Sciatic nerve (tissue), 2 donors: ENCODE measurements around the gene UBR1. TPM values are rescaled to one million over a fixed set of nuclear protein-coding genes. Genes with fewer than 3 reads are reported as not detected.
"Not testable (repeated sequence)": the region's sequence is repeated elsewhere in the genome, so short reads cannot be mapped to it uniquely, and the experiment has no call there.

ENCODE experiments used
- ATAC-seq: fragments of 200-7000 bp; cut with Tn5 transposase; one replicate; pipeline ENCODE4 v1.9.1; 2020; ENCODE audit warnings: mild to moderate bottlenecking, moderate library complexity
- DNase-seq: peaks from one replicate; pipeline ENCODE4 v3.0.0-alpha.2; 2020; ENCODE audit warnings: low spot score
- intact Hi-C: fragments of 100-400 bp; cut with DNase I; formaldehyde crosslinking; loops from one replicate; pipeline ENCODE4 v1.14.2; 2022
- total RNA-seq: library from RNA; stranded (reverse); fragmentation: NEBNext Ultra II Directional; extraction: Animal tissue kit (Norgen Biotek cat#: 25700); gene quantifications from one replicate; pipeline ENCODE4 v1.2.1, GENCODE V29; 2021
- donor health status: DM: no; HTN: no; CAD: no.
- donor health status: DM: no; HTN: no; CAD: no.

Gene UBR1
- total RNA-seq, 1 donor from 2014 or later = 47.0 TPM

- intact Hi-C loops = no loop called here
- DNase-seq (no peak), ATAC-seq (no peak)
These were observed 34.4 kb downstream of the UBR1 start for GRCh38 chr15:43071451-43071850.

DNA sequence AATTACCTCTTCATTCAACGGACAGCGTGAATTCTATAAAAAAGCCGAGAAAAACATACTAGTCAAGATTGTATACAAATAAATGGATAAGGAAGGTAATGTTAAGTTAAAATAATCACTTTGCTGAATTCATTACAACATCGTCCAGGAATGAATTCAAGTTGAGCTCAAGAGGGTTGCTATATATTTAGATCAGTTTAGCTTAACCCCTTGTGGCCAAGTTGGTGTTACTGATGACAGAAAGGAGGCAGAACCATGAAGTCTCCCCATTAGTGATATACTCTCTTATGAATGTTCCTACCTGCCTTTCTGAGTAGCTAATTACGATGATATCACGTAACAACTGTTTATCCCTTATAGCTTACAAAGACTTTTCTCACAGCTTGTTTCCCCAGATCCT is 34.9 kb downstream of the UBR1 start:
- DNase-seq (no peak), ATAC-seq (no peak)
- intact Hi-C loops = no loop called here

DNA sequence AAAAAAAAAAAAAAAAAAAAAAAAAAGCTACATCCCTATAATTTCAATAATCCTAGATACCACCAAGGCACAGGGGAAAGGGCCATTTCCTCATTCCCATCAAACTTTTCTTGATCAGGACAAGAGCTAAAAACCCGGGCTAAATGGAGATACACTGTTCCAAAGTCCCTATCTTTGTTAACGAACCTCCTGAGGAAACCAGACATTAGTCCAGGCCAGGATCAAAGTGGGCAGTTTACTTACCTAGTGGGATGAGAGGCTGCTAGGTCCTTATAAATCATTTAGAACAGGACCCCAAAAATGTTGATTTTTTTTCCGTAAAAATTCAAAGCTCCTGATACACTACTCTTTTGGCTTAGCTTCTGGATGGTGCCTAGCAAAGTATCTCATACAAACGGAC is 35.6 kb downstream of the UBR1 start:
- DNase-seq = no peak
- intact Hi-C loops = no loop called here
- ATAC-seq = no peak

DNA sequence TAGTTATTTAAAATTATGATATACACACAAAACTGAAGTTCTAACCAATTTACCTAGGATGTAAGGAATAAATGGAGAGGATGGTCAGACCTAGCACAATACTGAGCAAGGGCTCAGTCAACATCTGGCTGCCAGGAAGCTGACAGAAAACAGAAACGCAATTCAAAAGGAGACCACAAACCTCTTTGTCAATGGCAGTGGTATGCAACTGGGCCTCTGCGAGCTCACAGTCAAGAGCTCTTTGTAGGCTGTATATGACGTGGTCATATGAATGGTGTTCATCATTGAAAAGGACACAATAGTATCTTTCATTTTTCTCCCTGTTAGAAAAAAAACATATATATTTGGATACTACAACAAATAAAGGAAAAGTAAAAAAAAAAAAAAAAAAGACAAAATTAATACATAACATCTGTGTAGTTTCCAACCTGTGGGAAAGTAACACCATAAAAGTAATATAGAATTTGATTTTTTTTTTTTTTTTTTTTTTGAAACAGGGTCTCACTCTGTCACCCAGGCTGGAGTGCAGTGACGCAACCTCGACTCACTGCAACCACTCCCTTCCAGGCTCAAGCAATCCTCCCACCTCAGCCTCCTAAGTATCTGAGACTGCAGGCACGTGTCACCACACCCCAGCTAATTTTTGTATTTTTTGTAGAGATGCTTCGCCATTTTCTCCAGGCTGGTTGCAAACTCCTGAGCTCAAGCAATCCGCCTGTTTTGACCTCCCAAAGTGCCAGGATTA is 37.9 kb downstream of the UBR1 start:
- DNase-seq (no peak), ATAC-seq (no peak)
- intact Hi-C loops = no loop called here

- intact Hi-C loops = no loop called here
- DNase-seq (no peak), ATAC-seq (no peak)
These were observed 49.1 kb downstream of the UBR1 start for GRCh38 chr15:43056696-43057095.

DNA sequence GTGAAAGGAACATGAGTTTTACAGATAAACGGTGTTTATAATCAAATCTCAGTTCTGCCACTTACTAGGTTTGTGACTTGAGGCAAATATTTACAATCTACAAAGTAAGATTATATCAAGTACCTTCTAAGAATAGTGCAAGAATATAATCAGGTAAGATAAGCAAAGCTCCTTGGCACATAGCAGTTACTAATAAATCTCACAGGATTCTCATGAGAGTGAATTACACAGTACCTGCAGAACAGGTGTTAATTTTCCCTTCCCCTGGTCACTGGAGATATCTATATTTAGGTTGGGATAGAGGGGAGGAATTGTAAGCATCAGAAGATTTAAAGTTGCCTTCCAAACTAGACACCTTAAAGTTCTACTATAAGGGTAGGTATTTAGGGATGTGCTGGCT is 53.0 kb downstream of the UBR1 start:
- DNase-seq (no peak), ATAC-seq (no peak)
- intact Hi-C loops = no loop called here

- intact Hi-C loops = no loop called here
- no peak for ATAC-seq
- no peak for DNase-seq
These were observed 56.9 kb downstream of the UBR1 start for GRCh38 chr15:43048935-43049334.

- DNase-seq (no peak), ATAC-seq (no peak)
- intact Hi-C loops = no loop called here
These were observed 59.4 kb downstream of the UBR1 start for GRCh38 chr15:43046484-43046883.

DNA sequence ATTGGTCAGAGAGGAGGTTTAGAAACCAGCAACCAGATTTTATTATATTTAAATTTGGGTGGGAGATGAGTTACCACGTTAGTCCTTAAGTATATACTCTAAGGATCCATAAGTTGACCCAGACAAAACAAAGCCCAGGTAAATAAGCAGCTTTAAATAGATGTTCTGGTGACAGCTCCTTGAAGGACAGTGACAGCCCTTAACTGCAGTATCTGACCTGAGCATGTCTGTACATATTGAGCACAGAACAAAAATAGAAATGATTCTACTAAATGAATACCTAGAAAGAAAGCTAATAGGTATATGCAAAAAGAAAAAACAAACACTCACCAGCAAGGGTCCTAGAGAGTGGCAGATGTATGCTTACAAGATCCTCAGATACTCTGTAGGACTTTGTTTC is 63.0 kb downstream of the UBR1 start:
- no peak for ATAC-seq
- no peak for DNase-seq
- intact Hi-C loops = no loop called here

- intact Hi-C loops, ATAC-seq, DNase-seq: not testable (repeated sequence)
These were observed 64.8 kb downstream of the UBR1 start for GRCh38 chr15:43041085-43041484.

DNA sequence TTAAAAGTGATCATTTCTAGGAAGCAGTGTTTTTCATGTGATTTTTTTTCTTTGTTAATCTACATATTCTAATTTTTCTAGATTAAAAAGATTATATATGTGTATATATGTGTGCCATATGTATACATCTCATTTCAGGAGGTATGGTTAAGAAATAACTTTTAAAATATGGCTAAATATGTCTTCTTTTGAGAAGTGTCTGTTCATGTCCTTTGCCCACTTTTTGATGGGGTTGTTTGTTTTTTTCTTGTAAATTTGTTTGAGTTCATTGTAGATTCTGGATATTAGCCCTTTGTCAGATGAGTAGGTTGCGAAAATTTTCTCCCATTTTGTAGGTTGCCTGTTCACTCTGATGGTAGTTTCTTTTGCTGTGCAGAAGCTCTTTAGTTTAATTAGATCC is 70.6 kb downstream of the UBR1 start:
- DNase-seq, intact Hi-C loops, ATAC-seq: not testable (repeated sequence)

DNA sequence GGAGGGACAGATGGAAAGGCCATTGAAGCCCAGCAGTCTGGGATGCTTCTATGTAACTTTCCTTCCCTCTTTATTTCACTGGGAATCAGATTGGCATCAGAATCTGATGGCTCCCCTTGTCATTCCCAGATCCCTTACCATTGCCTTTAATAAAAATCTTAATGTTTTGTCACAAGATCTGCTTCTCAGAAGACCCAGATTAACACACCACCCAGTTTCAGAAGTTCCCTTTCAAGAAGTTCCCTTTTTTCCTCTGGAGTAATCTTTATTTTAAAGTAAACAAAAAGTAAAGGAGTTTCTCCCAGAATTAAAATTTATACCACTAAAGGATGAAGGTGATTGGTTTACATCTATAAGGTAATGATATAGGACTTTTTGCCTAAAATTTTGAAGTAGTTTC is 76.4 kb downstream of the UBR1 start:
- no peak for DNase-seq
- no peak for ATAC-seq
- intact Hi-C loops = no loop called here

- ATAC-seq = no peak
- intact Hi-C loops = no loop called here
- no peak for DNase-seq
These were observed 80.7 kb downstream of the UBR1 start for GRCh38 chr15:43025150-43025549.

DNA sequence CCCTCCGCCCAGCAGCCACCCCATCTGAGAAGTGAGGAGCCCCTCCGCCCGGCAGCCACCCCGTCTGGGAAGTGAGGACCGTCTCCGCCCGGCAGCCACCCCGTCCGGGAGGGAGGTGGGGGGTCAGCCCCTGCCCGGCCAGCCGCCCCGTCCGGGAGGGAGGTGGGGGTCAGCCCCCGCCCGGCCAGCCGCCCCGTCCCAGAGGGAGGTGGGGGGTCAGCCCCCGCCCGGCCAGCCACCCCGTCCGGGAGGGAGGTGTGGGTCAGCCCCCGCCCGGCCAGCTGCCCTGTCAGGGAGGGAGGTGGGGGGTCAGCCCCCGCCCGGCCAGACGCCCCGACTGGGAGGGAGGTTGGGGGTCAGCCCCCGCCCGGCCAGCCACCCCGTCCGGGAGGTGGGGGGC is 91.2 kb downstream of the UBR1 start:
- DNase-seq, intact Hi-C loops, ATAC-seq: not testable (repeated sequence)

- DNase-seq (no peak), ATAC-seq (no peak)
- intact Hi-C loops = no loop called here
These were observed 96.6 kb downstream of the UBR1 start for GRCh38 chr15:43009206-43009605.

- ATAC-seq (no peak), DNase-seq (no peak)
- intact Hi-C loops = no loop called here
These were observed 97.7 kb downstream of the UBR1 start for GRCh38 chr15:43008150-43008549.

DNA sequence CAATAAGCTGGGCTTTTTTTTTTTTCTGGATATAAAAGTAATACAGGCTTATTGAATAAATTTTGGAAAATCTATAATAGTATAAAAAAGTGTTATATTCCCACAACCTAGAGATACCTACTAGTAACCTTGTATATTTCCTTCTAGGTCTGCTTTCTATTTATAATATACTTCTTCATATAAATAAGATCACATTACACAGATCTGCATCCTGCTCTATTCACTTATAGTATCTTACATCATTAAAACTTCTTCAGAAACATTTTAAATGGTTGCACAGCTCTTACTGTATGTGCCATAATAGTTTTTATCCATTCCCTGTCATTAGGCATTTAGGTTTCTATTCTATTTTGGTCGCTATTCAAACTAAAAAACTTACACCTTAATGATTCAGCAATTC is 98.3 kb downstream of the UBR1 start:
- ATAC-seq = no peak
- intact Hi-C loops = no loop called here
- no peak for DNase-seq

DNA sequence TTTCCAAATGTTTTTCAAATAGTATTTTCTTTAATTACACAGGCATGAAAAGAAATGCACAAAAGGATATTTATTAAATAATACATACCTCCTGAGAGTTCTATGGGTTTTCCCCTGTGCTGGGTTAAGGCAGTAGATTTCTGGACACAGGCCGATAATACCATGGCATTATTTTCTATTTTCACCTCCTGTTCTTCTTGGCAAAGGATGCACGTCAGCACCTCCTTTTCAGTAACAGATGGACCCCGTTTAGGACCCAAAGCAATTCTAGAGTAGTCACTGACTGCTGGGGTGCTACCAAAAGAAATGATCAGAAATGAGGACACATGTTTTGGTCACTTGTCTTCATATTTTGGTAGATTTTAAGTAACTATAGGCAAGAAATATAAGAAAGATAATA is 98.8 kb downstream of the UBR1 start:
- no peak for DNase-seq
- no peak for ATAC-seq
- intact Hi-C loops = no loop called here

DNA sequence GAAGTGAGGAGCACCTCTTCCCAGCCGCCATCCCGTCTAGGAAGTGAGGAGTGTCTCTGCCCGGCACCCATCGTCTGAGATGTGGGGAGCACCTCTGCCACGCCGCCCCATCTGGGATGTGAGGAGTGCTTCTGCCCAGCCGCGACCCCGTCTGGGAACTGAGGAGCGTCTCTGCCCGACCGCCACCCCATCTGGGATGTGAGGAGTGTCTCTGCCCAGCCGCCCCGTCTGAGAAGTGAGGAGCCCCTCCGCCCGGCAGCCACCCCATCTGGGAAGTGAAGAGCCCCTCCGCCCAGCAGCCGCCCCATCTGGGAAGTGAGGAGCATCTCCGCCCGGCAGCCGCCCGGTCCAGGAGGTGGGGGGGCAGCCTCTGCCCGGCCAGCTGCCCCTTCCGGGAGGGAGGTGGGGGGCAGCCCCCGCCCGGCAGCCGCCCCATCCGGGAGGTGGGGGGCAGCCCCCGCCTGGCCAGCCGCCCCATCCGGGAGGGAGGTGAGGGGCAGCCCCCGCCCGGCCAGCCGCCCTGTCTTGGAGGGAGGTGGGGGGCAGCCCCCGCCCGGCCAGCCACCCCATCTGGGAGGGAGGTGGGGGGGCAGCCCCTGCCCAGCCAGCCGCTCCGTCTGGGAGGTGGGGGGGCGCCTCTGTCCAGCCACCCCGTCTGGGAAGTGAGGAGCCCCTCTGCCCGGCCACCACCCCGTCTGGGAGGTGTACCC is 100.8 kb downstream of the UBR1 start:
- DNase-seq, intact Hi-C loops, ATAC-seq: not testable (repeated sequence)

- intact Hi-C loops = no loop called here
- no peak for DNase-seq
- no peak for ATAC-seq
These were observed 106.5 kb downstream of the UBR1 start for GRCh38 chr15:42999201-42999779.
